ENCODE data around the gene CLEC16A. TPM values are rescaled to one million over a fixed set of nuclear protein-coding genes. Genes with fewer than 3 reads are reported as not detected.

Gene CLEC16A
- total and polyA plus RNA-seq, 9 of the 15 experiments (the other 6 are each of a cell fraction or from before 2014, with no cell fraction given) = 1.00 to 22.3 (median 10.0) TPM

- TF ChIP-seq CBFB (CRISPR knock-in tag; IDR thresholded peaks at IDR 0.05) (no peak), ZNF644 (tag; IDR thresholded peaks at IDR 0.05; ENCODE audit: low read depth) (no peak), PHB2 (IDR thresholded peaks at IDR 0.05; ENCODE audit: low read depth) (no peak), TAL1 (IDR thresholded peaks at IDR 0.05) (no peak), TCF7L2 (IDR thresholded peaks at IDR 0.05; ENCODE audit: low read depth, low read length) (no peak), ETV5 (CRISPR knock-in tag; IDR thresholded peaks at IDR 0.05; ENCODE audit: low read depth) (no peak), PTRF (tag; IDR thresholded peaks at IDR 0.05) (no peak), ZNF24 (IDR thresholded peaks at IDR 0.05) (no peak), CTCFL (IDR thresholded peaks at IDR 0.05; ENCODE audit: borderline replicate concordance, insufficient read depth, low read depth, low read length, poor library complexity, severe bottlenecking) (no peak), ZNF124 (CRISPR knock-in tag; IDR thresholded peaks at IDR 0.05) (no peak), HCFC1 (IDR thresholded peaks at IDR 0.05; ENCODE audit: low read depth, low read length) (no peak), ZFP91 (CRISPR knock-in tag; IDR thresholded peaks at IDR 0.05) (no peak), MTA2 (IDR thresholded peaks at IDR 0.05; ENCODE audit: low read depth) (no peak), ZNF224 (CRISPR knock-in tag; IDR thresholded peaks at IDR 0.05) (no peak)
- in situ Hi-C loops (cut with MboI) = loop anchor here (10.0 kb wide), 1 partner anchor 680 kb away; no protein-coding TSS in a partner anchor
- BruUV-seq (replicated peaks) = no TSS peak
These were observed 9.8 kb upstream of the CLEC16A start for GRCh38 chr16:10934325-10935107.

More at GRCh38 chr16:10934325-10935107, 9.8 kb upstream of the CLEC16A start:
- Histone ChIP-seq H4K20me1 (replicated peaks; ENCODE audit: control insufficient read depth, insufficient read depth, low read length) (peaks cover 47% of the 10 kb centered on the region), H3K9me1 (ENCODE audit: control insufficient read depth, insufficient read depth, low read length) (peaks cover 8% of the 10 kb centered on the region), H2AFZ (ENCODE audit: low read depth, low read length) (no peak overlapping the region), H3K27me3 (ENCODE audit: control insufficient read depth in 2 of 2, insufficient read depth in 2 of 2, low read length in 2 of 2) (no peaks in the 10 kb centered on the region), H3K4me1 (replicated peaks in 1 of 2; ENCODE audit: control insufficient read depth in 2 of 2, insufficient read depth in 2 of 2, low read length in 2 of 2) (peaks cover 5 to 21% of the 10 kb centered on the region in 2 experiments; a peak in 4 of 5 replicates), H3K79me2 (ENCODE audit: control insufficient read depth, insufficient read depth, low read length) (peaks cover 36% of the 10 kb centered on the region), H3K36me3 (ENCODE audit: control insufficient read depth, insufficient read depth, low read length) (peaks cover 54% of the 10 kb centered on the region), H3K9ac (ENCODE audit: insufficient read depth in 1 of 2, low read depth in 2 of 2, low read length in 2 of 2) (no peak overlapping the region), H3K27ac (ENCODE audit: extremely low read depth, low read depth, low read length) (no peak overlapping the region), H3K4me3 (no peak overlapping the region), H3K4me2 (ENCODE audit: insufficient read depth, low read length) (no peak overlapping the region), H3K9me3 (replicated peaks; ENCODE audit: control insufficient read depth, insufficient read depth, low read depth, low read length) (no peaks in the 10 kb centered on the region)
- POLR2A ChIA-PET = interaction anchor here (1.6 kb wide), 1 partner anchor 12 kb away, joined by 5 read pairs; no protein-coding TSS in a partner anchor
- intact Hi-C loops (cut with micrococcal nuclease) = no loop called here
- DNase-seq (ENCODE audit: extremely low read depth in 1 of 4, low spot score in 3 of 4) (no peak), ATAC-seq (no peak), FAIRE-seq (no peak)
- 90% methylated on average over 11 of the region's 13 CpGs for WGBS (ENCODE audit: insufficient coverage, low coverage, missing lambda C conversion rate)
- CTCF ChIA-PET (ENCODE audit: low intra/inter-chr PET ratio) = no interaction called here

All from K562 (cell line).